ENCODE measurements around the gene SMG6.

The SMG6 gene

DNA sequence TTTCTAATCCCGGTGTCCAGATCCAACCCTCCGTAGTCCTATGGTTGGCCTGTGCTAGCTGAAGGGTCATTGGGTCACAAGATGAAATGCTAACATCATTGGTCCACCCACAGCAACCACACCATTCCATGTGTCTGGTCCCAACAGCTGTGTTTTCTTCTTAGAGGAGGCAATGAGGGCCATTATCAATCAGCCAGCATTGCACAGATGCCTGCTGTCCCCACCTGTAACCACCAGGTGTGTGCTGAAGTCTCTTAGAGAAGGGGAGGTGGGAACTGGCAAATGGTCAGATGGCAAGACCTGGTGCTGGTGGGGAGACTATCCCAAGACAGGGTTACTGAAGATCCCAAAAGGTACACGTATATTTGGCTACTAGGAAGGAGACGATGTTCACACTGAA is 211.3 kb downstream of the SMG6 start:
- Histone ChIP-seq H3K4me3 (ENCODE audit: insufficient read depth, low read length, poor library complexity, severe bottlenecking) (no peak overlapping the region), H3K27ac (ENCODE audit: low read depth, low read length) (no peak overlapping the region), H3K36me3 (ENCODE audit: low read length) (no peaks in the 10 kb centered on the region), H3K79me2 (ENCODE audit: insufficient read depth, low read length) (no peaks in the 10 kb centered on the region), H3K9me3 (ENCODE audit: insufficient read depth, low read length) (no peaks in the 10 kb centered on the region), H3K9ac (ENCODE audit: low read length) (no peak overlapping the region), H3F3A (ENCODE audit: insufficient read depth) (no peaks in the 10 kb centered on the region), H3K27me3 (ENCODE audit: low read length) (no peaks in the 10 kb centered on the region), H3K9me2 (replicated peaks; ENCODE audit: insufficient read depth, low read length) (no peaks in the 10 kb centered on the region), H4K20me1 (ENCODE audit: low read depth, low read length) (no peaks in the 10 kb centered on the region), H2AFZ (ENCODE audit: low read depth, low read length, severe bottlenecking) (no peak overlapping the region), H3K4me2 (ENCODE audit: low read depth, low read length, poor library complexity, severe bottlenecking) (no peak overlapping the region)
- TF ChIP-seq EZH2phosphoT487 (conservative IDR thresholded peaks at IDR 0.05; ENCODE audit: low read length), result no peak
- TF ChIP-seq, protein P1, sequence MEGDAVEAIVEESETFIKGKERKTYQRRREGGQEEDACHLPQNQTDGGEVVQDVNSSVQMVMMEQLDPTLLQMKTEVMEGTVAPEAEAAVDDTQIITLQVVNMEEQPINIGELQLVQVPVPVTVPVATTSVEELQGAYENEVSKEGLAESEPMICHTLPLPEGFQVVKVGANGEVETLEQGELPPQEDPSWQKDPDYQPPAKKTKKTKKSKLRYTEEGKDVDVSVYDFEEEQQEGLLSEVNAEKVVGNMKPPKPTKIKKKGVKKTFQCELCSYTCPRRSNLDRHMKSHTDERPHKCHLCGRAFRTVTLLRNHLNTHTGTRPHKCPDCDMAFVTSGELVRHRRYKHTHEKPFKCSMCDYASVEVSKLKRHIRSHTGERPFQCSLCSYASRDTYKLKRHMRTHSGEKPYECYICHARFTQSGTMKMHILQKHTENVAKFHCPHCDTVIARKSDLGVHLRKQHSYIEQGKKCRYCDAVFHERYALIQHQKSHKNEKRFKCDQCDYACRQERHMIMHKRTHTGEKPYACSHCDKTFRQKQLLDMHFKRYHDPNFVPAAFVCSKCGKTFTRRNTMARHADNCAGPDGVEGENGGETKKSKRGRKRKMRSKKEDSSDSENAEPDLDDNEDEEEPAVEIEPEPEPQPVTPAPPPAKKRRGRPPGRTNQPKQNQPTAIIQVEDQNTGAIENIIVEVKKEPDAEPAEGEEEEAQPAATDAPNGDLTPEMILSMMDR (IDR thresholded peaks at IDR 0.05; ENCODE audit: insufficient read depth, low read length, poor library complexity, severe bottlenecking), result no peak

DNA sequence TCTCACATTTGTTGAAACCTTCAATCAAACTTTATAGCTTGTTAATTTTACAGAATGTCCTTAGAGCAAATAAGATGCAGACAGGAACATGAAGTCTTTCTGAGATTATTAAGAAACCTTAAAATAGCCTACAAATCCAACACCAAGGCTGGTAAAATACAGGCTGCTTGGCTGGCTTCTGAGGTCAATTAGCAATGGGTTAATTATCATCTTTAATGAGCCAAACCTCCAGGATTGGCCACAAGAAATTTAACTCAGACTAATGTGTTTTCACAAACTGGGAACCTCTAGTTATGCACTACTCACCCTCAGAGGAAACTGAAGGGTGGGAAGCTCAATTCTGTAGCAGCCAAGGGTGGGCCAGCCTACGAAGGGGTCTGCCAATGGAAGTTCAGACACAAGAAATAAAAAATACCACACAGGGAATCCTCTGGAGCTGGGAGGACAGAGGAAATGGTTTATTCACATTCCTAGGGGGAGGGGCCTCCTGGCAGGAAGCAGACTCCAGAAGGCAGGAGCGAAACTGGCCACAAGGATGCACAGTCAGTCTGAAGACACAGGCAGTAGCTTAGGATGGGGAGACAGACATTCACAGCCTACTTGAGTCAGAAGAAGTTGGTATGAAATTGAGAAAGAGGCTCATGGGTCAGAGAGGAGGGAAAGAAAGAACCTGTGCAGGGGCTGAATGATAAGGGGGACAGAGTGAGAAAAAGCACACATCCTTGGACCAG is 212.6 kb downstream of the SMG6 start:
- Histone ChIP-seq H3K4me3 (ENCODE audit: insufficient read depth, low read length, poor library complexity, severe bottlenecking) (no peak overlapping the region), H3K4me2 (ENCODE audit: low read depth, low read length, poor library complexity, severe bottlenecking) (no peak overlapping the region), H3K9me2 (replicated peaks; ENCODE audit: insufficient read depth, low read length) (no peaks in the 10 kb centered on the region), H3K36me3 (ENCODE audit: low read length) (no peaks in the 10 kb centered on the region), H4K20me1 (ENCODE audit: low read depth, low read length) (no peaks in the 10 kb centered on the region), H3F3A (ENCODE audit: insufficient read depth) (no peaks in the 10 kb centered on the region), H3K27ac (ENCODE audit: low read depth, low read length) (no peak overlapping the region), H3K9ac (ENCODE audit: low read length) (no peak overlapping the region), H3K9me3 (ENCODE audit: insufficient read depth, low read length) (no peaks in the 10 kb centered on the region), H3K79me2 (ENCODE audit: insufficient read depth, low read length) (no peaks in the 10 kb centered on the region), H3K27me3 (ENCODE audit: low read length) (no peaks in the 10 kb centered on the region), H2AFZ (ENCODE audit: low read depth, low read length, severe bottlenecking) (no peak overlapping the region)
- TF ChIP-seq, protein P1 (IDR thresholded peaks at IDR 0.05; ENCODE audit: insufficient read depth, low read length, poor library complexity, severe bottlenecking), result no peak
- no peak for TF ChIP-seq EZH2phosphoT487 (conservative IDR thresholded peaks at IDR 0.05; ENCODE audit: low read length)

DNA sequence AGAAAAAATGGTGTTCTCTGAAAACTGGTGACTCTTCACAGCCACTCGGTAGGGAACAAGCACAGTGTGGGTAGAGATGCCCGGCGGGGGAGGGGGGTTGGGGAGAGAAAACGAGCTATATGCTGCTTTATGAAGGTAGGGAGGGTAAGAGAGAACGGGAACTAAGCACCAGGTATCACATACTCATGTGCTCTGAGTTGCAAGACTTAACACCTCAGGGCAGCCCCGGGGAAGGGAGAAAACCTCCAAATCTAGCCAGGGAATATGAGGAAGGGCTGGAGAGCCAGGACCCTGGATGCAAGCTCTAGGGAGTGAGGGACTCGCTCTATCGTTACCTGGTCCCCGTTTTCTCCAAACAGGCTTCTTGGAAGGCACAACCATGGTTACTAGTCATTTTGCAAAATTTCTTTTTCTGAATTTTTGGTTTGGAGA is 213.4 kb downstream of the SMG6 start:
- no peaks in the 10 kb centered on the region for H3K9me2 ChIP-seq (replicated peaks; ENCODE audit: insufficient read depth, low read length)
- no peak overlapping the region for H2AFZ ChIP-seq (ENCODE audit: low read depth, low read length, severe bottlenecking)
- H3K79me2 ChIP-seq (ENCODE audit: insufficient read depth, low read length), result no peaks in the 10 kb centered on the region
- TF ChIP-seq, protein P1 (IDR thresholded peaks at IDR 0.05; ENCODE audit: insufficient read depth, low read length, poor library complexity, severe bottlenecking), result no peak
- TF ChIP-seq EZH2phosphoT487 (conservative IDR thresholded peaks at IDR 0.05; ENCODE audit: low read length), result no peak
- H3K9ac ChIP-seq (ENCODE audit: low read length), result no peak overlapping the region
- no peaks in the 10 kb centered on the region for H3K9me3 ChIP-seq (ENCODE audit: insufficient read depth, low read length)
- peak overlapping the region; percentile 52 for H3K4me2 ChIP-seq (ENCODE audit: low read depth, low read length, poor library complexity, severe bottlenecking)
- no peak overlapping the region for H3K4me3 ChIP-seq (ENCODE audit: insufficient read depth, low read length, poor library complexity, severe bottlenecking)
- H3F3A ChIP-seq (ENCODE audit: insufficient read depth), result no peaks in the 10 kb centered on the region
- H3K27ac ChIP-seq (ENCODE audit: low read depth, low read length), result no peak overlapping the region
- H4K20me1 ChIP-seq (ENCODE audit: low read depth, low read length), result no peaks in the 10 kb centered on the region
- H3K27me3 ChIP-seq (ENCODE audit: low read length), result no peaks in the 10 kb centered on the region
- H3K36me3 ChIP-seq (ENCODE audit: low read length), result no peaks in the 10 kb centered on the region
